Measurements from ENCODE around the gene ATXN2.
"Not testable (repeated sequence)": the region's sequence is repeated elsewhere in the genome, so short reads cannot be mapped to it uniquely, and the experiment has no call there.

Gene ATXN2

DNA sequence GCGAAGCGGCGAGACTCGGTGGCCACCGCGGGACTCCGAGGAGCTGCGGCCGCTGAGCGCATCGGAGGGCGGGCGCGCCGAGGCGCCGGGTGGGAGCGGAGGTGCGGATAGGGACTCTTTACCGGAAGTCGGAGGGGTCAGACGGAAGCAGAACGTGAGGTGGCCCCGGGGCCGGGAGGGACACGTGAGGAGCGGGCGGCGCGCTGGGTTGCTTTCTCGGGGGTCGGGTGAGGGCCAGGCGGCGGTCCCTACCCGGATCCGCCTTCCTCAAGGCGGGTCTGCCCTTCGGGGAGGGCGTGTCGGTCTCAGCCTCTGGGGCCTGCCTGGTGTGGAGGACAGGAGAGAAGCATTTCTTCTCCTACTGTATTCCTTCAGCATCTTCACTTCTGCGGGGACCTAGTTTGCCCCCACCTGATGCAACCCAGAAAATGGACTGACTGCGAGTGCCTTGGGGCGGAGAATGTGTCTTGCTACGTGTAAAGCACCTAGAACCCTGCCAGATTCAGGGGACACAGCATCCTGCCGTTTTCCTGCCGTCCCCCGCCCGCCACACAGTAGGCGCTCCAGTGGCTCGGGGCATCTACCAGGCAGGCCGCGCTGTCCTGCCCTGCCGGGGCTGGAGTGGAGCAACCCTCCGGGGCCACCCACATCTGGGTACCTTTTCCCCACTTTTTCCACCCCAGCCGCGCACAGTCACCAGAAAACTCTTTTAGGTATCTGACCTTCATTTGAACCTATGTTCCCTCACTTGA lies 514 bp upstream of the ATXN2 start:
- DNase-seq (ENCODE audit: low spot score) (peak; percentile 75), FAIRE-seq (no peak)

DNA sequence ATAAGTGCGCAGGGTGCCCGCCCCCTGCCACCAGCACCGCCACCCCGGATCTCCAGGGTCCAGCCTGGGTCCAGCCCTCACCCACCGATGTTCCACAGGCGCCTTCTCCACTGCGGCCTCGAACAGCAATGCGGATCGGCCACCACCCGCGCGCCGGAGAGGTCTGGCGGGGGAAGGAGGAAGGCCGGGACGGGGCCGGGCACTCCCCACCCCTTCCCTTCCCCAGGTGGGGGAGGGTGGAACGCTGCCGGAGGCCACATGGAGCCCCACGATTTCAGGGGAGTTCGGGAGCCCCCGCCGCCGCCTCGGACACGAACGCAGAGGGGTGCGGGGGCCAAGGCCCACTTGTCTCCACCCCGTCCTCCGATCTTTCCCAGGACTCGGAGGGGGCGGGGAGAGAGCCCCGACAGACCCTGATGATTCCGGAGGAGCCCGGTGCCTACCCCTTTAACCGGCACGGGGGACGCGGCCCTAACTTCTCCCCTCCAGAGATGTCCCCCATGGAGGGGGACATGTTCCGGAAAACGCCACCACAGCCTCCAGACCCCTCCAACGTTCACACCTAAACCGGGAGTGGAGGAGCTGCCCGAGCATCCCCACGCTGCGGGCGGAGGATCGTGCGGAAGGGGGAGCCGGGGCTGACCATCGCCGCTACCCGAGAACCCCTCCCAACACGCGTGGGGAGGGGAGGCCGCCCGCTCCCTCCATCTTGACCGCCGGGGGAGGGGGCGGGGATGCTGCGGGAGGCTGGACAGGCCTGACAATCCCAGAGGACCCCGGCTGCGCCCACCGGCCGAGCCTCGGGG lies 1.1 kb downstream of the ATXN2 start:
- DNase-seq (ENCODE audit: low spot score) (no peak), FAIRE-seq (no peak)

DNA sequence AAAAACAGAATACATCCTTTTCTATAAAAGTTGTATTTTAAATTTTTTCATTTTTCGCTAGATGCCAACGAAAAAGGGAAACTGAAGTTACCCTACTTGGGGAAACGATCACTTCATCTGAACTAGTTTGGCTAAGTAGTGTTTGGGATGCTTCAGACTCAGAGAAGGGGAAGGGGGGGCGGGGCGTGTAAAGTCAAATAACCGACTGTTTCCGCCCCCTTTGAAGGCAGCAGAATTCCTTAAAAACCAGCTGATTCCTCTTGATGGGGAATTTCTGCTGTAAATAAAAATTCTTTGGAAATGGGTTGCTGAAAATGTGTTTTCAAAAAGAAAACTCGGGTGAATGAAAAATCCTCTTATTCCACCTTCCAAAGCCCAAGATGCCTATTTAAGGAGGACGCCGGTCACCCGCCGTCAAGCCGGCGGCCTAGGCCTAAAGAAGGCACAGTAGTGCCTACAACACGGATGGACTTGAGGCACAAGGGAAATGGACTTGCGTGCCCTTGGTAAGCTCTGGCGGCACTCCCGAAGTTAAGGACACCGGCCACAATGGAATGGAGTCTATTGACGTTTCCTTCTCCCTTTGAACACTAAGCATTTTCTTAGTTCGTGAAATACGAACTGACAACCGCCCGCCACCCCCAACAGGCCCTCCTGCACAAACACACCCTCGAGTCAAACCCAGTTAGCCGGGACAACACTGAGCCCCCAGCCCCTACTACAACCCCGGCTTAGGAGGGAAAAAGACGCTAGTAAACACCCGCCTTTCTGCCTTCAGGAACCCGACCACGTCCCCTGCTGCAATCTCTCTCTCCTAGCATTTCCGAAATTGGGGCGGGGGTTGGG lies 1.9 kb downstream of the ATXN2 start:
- peak; percentile 51 for DNase-seq (ENCODE audit: low spot score)
- FAIRE-seq, result no peak

DNA sequence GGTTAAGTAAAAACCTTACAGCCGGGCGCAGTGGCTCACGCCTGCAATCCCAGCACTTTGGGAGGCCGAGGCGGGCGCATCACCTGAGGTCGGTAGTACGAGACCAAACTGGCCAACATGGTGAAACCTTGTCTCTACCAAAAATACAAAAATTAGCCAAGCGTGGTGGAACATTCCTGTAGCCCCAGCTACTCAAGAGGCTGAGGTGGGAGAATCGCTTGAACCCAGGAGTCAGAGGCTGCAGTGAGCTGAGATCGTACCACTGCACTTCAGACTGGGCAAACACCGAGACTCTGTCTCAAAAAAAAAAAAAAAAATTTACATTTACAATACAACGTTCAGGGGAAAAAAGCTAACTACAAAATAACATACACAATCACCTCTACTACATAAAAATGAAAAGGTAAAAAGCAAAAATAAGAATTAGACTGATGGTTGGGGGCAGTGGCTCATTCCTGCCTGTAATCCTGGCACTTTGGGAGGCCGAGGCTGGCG lies 3.7 kb downstream of the ATXN2 start:
- not testable (repeated sequence) for DNase-seq (ENCODE audit: low spot score); FAIRE-seq

DNA sequence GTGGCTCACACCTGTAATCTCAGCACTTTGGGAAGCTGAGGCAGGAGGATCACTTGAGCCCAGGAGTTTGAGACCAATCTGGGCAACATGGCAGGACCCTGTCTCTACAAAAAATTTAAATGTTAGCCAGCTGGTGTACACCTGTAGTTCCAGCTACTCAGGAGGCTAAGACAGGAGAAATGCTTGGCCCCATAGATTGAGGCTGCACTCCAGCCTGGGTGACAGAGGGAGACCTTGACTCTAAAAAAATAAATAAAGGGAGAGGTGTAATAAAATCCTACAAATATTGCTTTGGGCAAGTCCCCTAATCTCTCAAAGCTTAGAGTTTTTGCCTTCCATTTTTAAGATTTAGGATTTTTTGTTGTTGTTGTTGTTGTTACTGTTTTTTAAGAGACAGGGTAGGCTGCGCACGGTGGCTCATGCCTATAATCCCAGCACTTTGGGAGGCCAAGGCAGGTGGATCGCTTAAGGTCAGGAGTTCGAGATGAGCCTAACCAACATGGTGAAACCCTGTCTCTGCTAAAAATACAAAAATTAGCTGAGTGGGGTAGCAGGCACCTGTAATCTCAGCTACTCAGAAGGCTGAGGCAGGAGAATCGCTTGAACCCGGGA lies 7.6 kb downstream of the ATXN2 start:
- FAIRE-seq; DNase-seq (ENCODE audit: low spot score): not testable (repeated sequence)

DNA sequence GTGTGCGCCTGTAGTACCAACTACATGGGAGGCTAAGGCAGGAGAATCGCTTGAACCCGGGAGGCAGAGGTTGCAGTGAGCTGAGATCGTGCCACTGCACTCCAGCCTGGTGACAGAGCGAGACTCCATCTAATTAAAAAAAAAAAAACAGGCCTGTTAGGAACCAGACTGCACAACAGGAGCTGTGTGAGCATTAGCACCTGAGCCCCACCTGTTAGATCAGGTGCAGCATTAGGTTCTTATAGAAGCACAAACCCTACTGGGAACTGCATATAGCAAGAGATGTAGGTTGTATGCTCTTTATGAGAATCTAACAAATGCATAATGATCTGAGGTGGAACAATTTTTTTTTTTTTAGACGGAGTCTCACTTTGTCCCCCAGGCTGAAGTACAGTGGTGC lies 8.6 kb downstream of the ATXN2 start:
- DNase-seq (ENCODE audit: low spot score) (no peak), FAIRE-seq (no peak)

DNA sequence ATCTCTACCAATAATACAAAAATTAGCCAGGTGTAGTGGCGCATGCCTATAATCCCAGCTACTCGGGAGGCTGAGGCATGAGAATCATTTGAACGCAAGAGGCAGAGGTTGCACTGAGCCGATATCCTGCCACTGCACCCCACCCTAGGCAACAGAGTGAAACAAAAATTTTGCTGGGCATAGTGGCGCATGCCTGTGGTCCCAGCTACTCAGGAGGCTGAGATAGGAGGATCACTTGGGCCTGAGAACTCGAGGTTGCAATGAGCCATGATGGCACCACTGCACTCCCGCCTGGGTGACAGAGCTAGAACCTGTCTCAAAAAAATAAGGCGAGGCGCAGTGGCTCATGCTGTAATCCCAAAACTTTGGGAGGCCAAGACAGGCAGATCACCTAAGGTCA lies 9.5 kb downstream of the ATXN2 start:
- FAIRE-seq, result no peak
- DNase-seq (ENCODE audit: low spot score), result no peak

DNA sequence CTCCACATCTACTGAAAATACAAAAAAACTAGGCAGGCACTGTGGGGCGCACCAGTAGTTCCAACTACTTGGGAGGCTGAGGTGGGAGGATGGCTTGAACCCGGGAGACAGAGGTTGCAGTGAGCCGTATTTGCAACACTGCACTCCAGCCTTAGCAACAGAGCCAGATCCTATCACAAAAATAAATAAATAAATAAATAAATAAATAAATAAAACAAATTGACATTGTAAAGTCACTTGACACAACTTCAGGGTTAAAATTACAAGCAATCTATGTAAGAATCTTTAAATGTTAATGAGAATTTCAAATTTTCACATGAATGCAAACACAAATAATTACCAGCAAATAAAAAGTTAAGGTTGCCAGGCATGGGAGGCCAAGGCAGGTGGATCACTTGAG lies 11.1 kb downstream of the ATXN2 start:
- FAIRE-seq (no peak), DNase-seq (ENCODE audit: low spot score) (no peak)

DNA sequence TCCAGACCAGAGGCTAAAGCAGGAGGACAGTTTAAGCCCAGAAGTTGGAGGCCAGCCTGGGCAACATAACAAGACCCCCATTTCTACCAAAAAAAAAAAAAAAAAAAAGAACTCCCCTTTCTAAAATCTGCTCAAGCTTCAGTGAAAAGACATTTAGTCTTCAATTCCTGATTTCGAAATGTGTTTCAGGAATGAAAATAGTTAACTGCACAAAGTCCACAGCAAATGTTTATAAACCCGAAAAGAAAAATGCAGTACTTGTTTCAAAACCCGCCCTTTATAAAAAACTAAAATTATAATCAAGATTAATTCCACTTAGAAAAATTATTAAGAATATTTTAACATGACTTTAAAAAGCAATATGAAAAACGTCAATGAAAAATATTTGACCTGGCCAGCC lies 12.1 kb downstream of the ATXN2 start:
- DNase-seq (ENCODE audit: low spot score) (no peak), FAIRE-seq (no peak)

DNA sequence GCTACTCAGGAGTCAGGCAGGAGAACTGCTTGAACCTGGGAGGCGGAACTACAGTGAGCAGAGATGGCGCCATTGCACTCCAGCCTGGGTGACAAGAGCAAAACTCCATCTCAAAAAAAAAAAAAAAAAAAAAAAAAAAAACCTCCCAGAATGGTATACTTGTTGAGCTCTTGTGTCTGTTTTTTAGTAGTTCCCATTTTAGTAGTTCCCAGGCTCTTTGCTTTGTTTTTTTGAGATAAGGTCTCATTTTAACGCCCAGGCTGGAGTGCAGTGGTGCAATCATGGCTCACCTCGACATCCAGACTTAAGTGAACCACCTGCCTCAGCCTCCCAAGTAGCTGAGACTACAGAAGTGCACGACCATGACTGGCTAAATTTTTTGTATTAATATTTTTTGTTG lies 13.4 kb downstream of the ATXN2 start:
- no peak for FAIRE-seq
- no peak for DNase-seq (ENCODE audit: low spot score)

DNA sequence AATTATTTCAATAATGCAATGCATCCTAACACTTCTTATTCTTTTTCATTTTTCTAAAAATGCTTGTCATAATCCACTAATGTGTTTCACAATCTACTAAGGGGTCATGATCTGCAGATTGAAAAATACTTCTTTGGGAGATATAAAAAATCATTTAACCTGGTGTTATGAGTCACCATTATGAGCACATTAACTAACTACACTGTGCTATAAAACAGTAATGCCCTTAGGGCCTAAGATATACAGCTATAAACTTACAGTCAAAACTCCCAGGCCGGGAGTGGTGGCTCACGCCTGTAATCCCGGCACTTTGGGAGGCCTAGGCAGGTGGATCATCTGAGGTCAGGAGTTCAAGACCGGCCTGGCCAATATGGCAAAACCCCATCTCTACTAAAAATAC lies 14.2 kb downstream of the ATXN2 start:
- DNase-seq (ENCODE audit: low spot score) (no peak), FAIRE-seq (no peak)

DNA sequence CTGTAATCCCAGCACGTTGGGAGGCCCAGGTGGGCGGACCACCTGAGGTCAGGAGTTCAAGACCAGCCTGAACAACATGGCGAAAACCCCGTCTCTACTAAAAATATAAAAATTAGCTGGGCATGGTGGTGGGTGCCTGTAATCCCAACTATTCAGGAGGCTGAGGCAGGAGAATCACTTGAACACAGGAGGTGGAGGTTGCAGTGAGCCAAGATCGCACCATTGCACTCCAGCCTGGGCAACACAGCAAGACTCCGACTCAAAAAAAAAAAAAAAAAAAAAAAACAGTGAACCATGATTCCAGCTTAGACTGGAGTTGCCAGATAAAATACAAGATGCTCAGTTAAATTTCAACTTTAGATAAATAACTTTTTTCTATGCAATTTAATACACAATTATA lies 15.6 kb downstream of the ATXN2 start:
- FAIRE-seq; DNase-seq (ENCODE audit: low spot score): not testable (repeated sequence)

DNA sequence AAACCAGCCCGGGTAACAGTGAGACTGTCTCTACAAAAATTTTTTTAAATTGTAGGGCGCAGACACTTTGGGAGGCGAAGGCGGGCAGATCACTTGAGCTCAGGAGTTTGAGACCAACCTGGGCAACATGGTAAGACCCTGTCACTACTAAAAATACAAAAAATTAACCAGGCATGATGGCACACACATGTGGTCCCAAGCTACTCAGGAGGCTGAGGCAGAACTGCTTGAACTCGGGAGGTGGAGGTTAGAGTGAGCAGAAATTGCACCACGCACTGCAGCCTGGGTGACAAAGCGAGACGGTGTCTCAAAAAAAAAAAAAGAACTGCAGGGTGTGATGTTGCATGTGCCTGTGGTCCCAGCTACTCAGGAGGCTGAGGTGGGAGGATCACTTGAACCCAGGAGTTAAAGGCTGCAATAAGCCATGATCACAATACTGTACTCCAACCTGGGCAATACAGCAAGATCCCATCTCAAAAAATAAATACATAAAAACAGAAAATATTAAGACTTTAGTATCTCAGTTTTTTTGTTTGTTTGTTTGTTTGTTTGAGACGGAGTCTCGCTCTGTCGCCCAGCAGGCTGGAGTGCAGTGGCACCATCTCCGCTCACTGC lies 16.9 kb downstream of the ATXN2 start:
- no peak for FAIRE-seq
- DNase-seq (ENCODE audit: low spot score), result no peak

DNA sequence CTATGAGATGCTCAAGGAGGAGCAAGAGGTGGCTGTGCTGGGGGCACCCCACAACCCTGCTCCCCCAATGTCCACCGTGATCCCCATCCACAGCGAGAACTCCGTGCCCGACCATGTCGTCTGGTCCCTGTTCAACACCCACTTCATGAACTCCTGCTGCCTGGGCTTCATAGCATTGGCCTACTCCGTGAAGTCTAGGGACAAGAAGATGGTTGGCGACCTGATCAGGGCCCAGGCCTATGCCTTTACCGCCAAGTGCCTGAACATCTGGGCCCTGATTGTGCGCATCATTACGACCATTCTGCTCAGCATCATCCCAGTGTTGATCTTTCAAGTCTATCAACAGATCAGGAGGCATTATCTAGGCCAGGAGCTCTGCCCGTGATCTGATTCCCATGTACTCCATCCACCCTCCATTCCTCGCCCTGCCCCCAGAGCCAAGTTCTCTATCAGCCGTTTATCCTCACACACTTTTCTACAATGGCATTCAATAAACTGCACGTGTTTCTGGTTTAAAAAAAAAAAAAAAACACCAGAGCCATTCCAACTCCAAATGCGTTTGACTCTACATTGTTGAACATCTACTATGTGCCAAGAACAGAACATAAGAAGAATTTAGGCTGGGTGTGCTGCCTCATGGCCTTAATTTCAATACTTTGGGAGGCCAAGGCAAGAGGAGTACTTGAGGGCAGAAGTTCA lies 17.5 kb downstream of the ATXN2 start:
- no peak for FAIRE-seq
- DNase-seq (ENCODE audit: low spot score), result no peak

DNA sequence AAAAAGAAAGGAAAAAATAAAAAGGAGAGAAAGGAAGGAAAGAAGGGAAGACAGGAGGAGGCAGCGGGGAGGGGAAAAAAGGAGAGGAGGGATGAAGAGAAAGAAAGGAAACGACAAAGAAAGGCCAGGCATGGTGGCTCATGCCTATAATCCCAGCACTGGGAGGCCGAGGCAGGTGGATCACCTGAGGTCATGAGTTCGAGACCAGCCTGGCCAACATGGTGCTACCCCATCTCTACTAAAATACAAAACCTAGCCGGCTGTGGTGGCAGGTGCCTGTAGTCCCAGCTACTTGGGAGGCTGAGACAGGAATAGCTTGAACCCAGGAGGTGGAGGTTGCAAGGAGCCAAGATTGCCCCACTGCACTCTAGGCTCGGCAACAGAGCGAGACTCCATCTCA lies 18.4 kb downstream of the ATXN2 start:
- no peak for FAIRE-seq

DNA sequence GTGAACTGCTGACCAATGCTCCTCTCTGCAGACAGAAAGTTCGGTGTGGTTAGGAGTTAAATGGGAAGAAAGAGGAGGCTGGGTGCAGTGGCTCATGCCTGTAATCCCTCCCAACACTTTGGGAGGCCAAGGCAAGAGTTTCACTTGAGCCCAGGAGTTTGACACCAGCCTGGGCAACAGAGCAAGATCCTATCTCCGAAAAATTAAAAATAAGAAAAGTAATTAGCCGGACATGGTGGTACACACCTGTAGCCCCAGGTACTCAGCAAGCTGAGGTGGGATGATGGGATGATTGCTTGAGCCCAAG lies 19.0 kb downstream of the ATXN2 start:
- no peak for DNase-seq (ENCODE audit: low spot score)
- no peak for FAIRE-seq

More for the DNA sequence above, 18.4 kb downstream of the ATXN2 start:
- no peak for DNase-seq (ENCODE audit: low spot score)

DNA sequence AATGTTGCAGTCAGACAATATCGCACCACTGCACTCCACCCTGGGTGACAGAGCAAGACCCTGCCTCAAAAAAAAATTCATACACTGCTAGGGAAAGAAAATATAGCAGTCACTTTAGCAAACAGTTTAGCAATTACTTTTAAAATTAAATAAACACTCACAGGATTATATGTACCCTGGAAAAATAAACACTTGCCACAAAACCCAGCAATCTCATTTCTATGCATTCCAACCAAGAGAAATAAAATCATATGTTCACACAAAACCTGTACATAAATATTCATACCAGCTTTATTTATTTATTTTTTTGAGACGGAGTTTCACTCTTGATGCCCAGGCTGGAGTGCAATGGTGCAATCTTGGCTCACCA lies 20.2 kb downstream of the ATXN2 start:
- FAIRE-seq (no peak), DNase-seq (ENCODE audit: low spot score) (no peak)

DNA sequence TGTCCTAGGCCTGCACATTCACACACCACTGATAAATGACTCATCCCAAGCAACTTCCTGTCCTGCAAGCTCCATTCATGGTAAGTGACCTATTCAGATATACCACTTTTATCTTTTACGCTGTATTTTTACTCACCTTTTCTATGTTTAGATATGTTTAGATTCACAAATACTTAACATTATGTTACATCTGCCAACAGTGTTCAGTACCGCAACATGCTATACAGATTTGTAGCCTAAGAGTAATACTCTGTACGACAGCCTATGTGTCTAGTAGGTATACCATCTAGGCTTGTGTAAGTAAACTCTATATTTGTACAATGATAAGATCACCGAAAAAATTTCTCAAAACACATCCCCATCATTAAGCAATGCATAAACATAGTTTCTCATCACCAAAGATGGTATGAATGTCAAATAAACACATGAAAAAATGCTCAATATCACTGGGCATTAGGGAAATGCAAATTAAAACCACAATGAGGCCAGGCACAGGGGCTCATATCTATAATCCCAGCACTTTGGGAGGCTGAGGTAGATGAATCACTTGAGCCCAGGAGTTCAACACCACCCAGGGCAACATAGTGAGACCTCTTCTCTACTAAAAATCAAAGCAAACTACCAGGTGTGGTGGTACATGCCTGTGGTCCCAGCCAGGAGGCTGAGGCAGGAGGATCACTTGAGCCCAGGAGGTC lies 20.7 kb downstream of the ATXN2 start:
- peak; percentile 66 for DNase-seq (ENCODE audit: low spot score)
- FAIRE-seq, result peak; percentile 78

DNA sequence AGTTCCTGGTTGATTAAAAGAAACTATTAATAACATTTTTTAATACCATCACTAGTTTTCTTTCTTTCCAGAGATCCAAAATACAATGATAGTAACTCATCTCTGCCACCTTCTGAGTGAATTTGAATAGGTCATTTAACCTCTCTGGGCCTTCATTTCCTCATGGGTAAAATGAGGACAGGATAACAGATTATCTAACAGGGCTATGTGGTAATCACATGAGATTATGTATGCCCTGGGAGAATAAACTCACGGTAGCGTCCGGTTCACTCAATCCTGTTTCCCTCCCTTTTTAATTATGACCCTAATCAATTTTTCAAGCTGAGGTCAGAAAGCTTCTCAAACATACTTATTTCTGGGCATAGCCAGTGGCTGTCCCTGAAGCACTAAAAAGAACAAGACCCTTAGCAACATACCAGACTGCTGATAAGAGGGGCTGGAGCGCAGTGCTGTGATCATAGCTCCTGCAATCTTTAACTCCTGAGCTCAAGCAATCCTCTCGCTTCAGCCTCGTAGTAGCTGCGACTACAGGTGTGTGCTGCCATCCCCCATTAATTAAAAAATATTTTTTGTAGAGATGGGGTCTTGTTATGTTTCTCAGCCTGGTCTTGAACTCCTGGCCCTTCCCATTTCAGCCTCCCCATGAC lies 24.2 kb downstream of the ATXN2 start:
- FAIRE-seq (no peak), DNase-seq (ENCODE audit: low spot score) (no peak)
